ENCODE results near the gene LELP1. TPM values are rescaled to one million over a fixed set of nuclear protein-coding genes. Genes with fewer than 3 reads are reported as not detected.

The LELP1 gene
- total RNA-seq, 1 experiment from 2014 or later, result not detected

GRCh38 chr1:153251562-153251961 lies 48.3 kb downstream of the LELP1 start:
- in situ Hi-C loops (cut with HindIII; ENCODE audit: low pct_unique_long_range_greater_than_20kb, low sequenced_read_pairs), result loop anchor here (25.0 kb wide), 1 partner anchor 1989 kb away; the partner anchor contains the start of gene PSMD4
- DNase-seq (ENCODE audit: low read depth, low spot score), result no peak

GRCh38 chr1:153251988-153252387 lies 48.8 kb downstream of the LELP1 start:
- DNase-seq (ENCODE audit: low read depth, low spot score), result no peak
- in situ Hi-C loops (cut with HindIII; ENCODE audit: low pct_unique_long_range_greater_than_20kb, low sequenced_read_pairs), result loop anchor here (25.0 kb wide), 1 partner anchor 1990 kb away; the partner anchor contains the start of gene PSMD4

GRCh38 chr1:153253076-153253475 lies 49.8 kb downstream of the LELP1 start:
- DNase-seq (ENCODE audit: low read depth, low spot score), result no peak
- in situ Hi-C loops (cut with HindIII; ENCODE audit: low pct_unique_long_range_greater_than_20kb, low sequenced_read_pairs), result loop anchor here (25.0 kb wide), 1 partner anchor 1991 kb away; the partner anchor contains the start of gene PSMD4

- in situ Hi-C loops (cut with HindIII; ENCODE audit: low pct_unique_long_range_greater_than_20kb, low sequenced_read_pairs), result loop anchor here (25.0 kb wide), 1 partner anchor 1991 kb away; the partner anchor contains the start of gene PSMD4
- DNase-seq (ENCODE audit: low read depth, low spot score), result no peak
These were observed 50.5 kb downstream of the LELP1 start for GRCh38 chr1:153253693-153254092.

Other genes with a start within 250 kb of the LELP1 start
- gene SPRR4, start 232.8 kb upstream of the LELP1 start, total RNA-seq (2014; rRNA removed; shearing (Covaris generic)), result not detected in 2 replicates
- not detected in 2 replicates for gene SPRR1A, start 219.3 kb upstream of the LELP1 start, total RNA-seq (2014; rRNA removed; shearing (Covaris generic))
- gene SPRR3, start 201.7 kb upstream of the LELP1 start, total RNA-seq (2014; rRNA removed; shearing (Covaris generic)), result not detected in 2 replicates
- not detected in 2 replicates for gene SPRR1B, start 172.2 kb upstream of the LELP1 start, total RNA-seq (2014; rRNA removed; shearing (Covaris generic))
- 26.7 and 39.8 TPM in 2 replicates for gene SPRR2D, start 162.3 kb upstream of the LELP1 start, total RNA-seq (2014; rRNA removed; shearing (Covaris generic))
- not detected in 2 replicates for gene SPRR2A, start 145.9 kb upstream of the LELP1 start, total RNA-seq (2014; rRNA removed; shearing (Covaris generic))
- gene SPRR2B, start 131.8 kb upstream of the LELP1 start, total RNA-seq (2014; rRNA removed; shearing (Covaris generic)), result not detected in 2 replicates
- gene SPRR2E, start 108.9 kb upstream of the LELP1 start, total RNA-seq (2014; rRNA removed; shearing (Covaris generic)), result not detected in 2 replicates
- gene SPRR2F, start 89.9 kb upstream of the LELP1 start, total RNA-seq (2014; rRNA removed; shearing (Covaris generic)), result 0.18 and 0.51 TPM in 2 replicates
- gene SPRR2G, start 52.5 kb upstream of the LELP1 start, total RNA-seq (2014; rRNA removed; shearing (Covaris generic)), result not detected in 2 replicates
- gene PRR9, start 14.2 kb downstream of the LELP1 start, total RNA-seq (2014; rRNA removed; shearing (Covaris generic)), result not detected in 2 replicates
- not detected in 2 replicates for gene LORICRIN, start 56.3 kb downstream of the LELP1 start, total RNA-seq (2014; rRNA removed; shearing (Covaris generic))
- gene PGLYRP3, start 109.5 kb downstream of the LELP1 start, total RNA-seq (2014; rRNA removed; shearing (Covaris generic)), result not detected in 2 replicates
- gene PGLYRP4, start 145.4 kb downstream of the LELP1 start, total RNA-seq (2014; rRNA removed; shearing (Covaris generic)), result not detected in 2 replicates
- gene S100A9, start 154.4 kb downstream of the LELP1 start, total RNA-seq (2014; rRNA removed; shearing (Covaris generic)), result not detected in 2 replicates
- not detected in 2 replicates for gene S100A12, start 172.2 kb downstream of the LELP1 start, total RNA-seq (2014; rRNA removed; shearing (Covaris generic))
- gene S100A8, start 187.6 kb downstream of the LELP1 start, total RNA-seq (2014; rRNA removed; shearing (Covaris generic)), result not detected in 2 replicates
- not detected in 2 replicates for gene S100A7A, start 213.1 kb downstream of the LELP1 start, total RNA-seq (2014; rRNA removed; shearing (Covaris generic))